Smooth muscle cell (in vitro differentiated cells): ENCODE results near the gene BEND2. TPM values are rescaled to one million over a fixed set of nuclear protein-coding genes. Genes with fewer than 3 reads are reported as not detected.

ENCODE experiments used
- DNase-seq: peaks from one replicate; lab custom pipeline; 2025; ENCODE audit not compliant: unreplicated experiment; lab: John Stamatoyannopoulos, UW
- H2AFZ ChIP-seq: fragments of 200-600 bp; sonication (generic); 2 replicates; pipeline ENCODE4 v1.6.0; 2016; ENCODE audit warnings: antibody characterized with exemption, low read depth, mild to moderate bottlenecking
- H3F3A ChIP-seq: fragments of 200-600 bp; sonication (generic); 2 replicates; pipeline ENCODE4 v1.6.0; 2017; ENCODE audit warnings: antibody characterized with exemption, low read depth
- H3K27ac ChIP-seq: fragments of 200-600 bp; sonication (generic); 2 replicates; pipeline ENCODE4 v1.5.1; 2016; ENCODE audit warnings: low read depth, mild to moderate bottlenecking
- H3K27me3 ChIP-seq: fragments of 200-600 bp; sonication (generic); 2 replicates; pipeline ENCODE4 v1.6.1; 2016; ENCODE audit warnings: low read depth, mild to moderate bottlenecking
- H3K36me3 ChIP-seq: fragments of 200-600 bp; sonication (generic); 2 replicates; pipeline ENCODE4 v1.5.1; 2016; ENCODE audit warnings: low read depth
- H3K4me1 ChIP-seq: fragments of 200-600 bp; sonication (generic); 2 replicates; pipeline ENCODE4 v1.5.1; 2016; ENCODE audit warnings: low read depth
- H3K4me2 ChIP-seq: fragments of 200-600 bp; sonication (generic); 2 replicates; pipeline ENCODE4 v1.6.0; 2016; ENCODE audit warnings: mild to moderate bottlenecking
- H3K4me3 ChIP-seq: fragments of 200-600 bp; sonication (generic); 2 replicates; pipeline ENCODE4 v1.5.1; 2016; ENCODE audit warnings: mild to moderate bottlenecking
- H3K79me2 ChIP-seq: fragments of 200-600 bp; sonication (generic); 2 replicates; pipeline ENCODE4 v1.6.0; 2016; ENCODE audit warnings: low read depth, mild to moderate bottlenecking
- H3K9ac ChIP-seq: fragments of 200-600 bp; sonication (generic); 2 replicates; pipeline ENCODE4 v1.6.0; 2016; ENCODE audit warnings: low read depth
- H3K9me3 ChIP-seq: fragments of 200-600 bp; sonication (generic); replicated peaks from 2 replicates; pipeline ENCODE4 v1.5.1; 2016; ENCODE audit warnings: low read depth
- H4K20me1 ChIP-seq: fragments of 200-600 bp; sonication (generic); 2 replicates; pipeline ENCODE4 v1.6.0; 2016; ENCODE audit warnings: low read depth
- CTCF ChIP-seq: fragments of 200-600 bp; sonication (generic); IDR thresholded peaks from 2 replicates; pipeline ENCODE4 v1.5.1; 2017; ENCODE audit warnings: borderline replicate concordance, mild to moderate bottlenecking, antibody characterized with exemption; ENCODE audit not compliant: insufficient read depth, poor library complexity, severe bottlenecking
- WGBS: methylation state at CpG from one replicate; pipeline ENCODE4 v1.1.7; 2016; ENCODE audit warnings: low lambda C conversion rate; 5-methylcytosine and 5-hydroxymethylcytosine counted together
- polyA plus RNA-seq: library from polyadenylated mRNA; unstranded; fragments of >200 nt; fragmentation: Nextera tagmentation; extraction: Ambion mirVana; gene quantifications from 2 replicates; pipeline ENCODE4 v1.2.1, GENCODE V29; 2016
- total RNA-seq: library from RNA; depleted of rRNA; stranded (reverse); fragments of >200 nt; gene quantifications from 2 replicates; pipeline ENCODE4 v1.2.3, GENCODE V29; 2014

The BEND2 gene
- total and polyA plus RNA-seq, 2 experiments from 2014 or later = not detected

GRCh38 chrX:18136816-18137215, 83.9 kb downstream of the BEND2 start:
- DNase-seq = no peak
- Histone ChIP-seq H3K4me1 (no peaks in the 10 kb centered on the region), H3K4me3 (no peak overlapping the region), H3K79me2 (no peaks in the 10 kb centered on the region), H3F3A (no peaks in the 10 kb centered on the region), H4K20me1 (no peaks in the 10 kb centered on the region), H3K36me3 (no peaks in the 10 kb centered on the region), H3K4me2 (no peak overlapping the region), H3K27me3 (no peaks in the 10 kb centered on the region), H3K9me3 (peaks cover 2% of the 10 kb centered on the region), H3K9ac (no peak overlapping the region), H2AFZ (no peak overlapping the region), H3K27ac (no peak overlapping the region)
- no peak for TF ChIP-seq CTCF
- 81% methylated on average over 6 of the region's 6 CpGs for WGBS

- TF ChIP-seq CTCF = no peak
- Histone ChIP-seq H3K36me3 (no peaks in the 10 kb centered on the region), H3F3A (no peaks in the 10 kb centered on the region), H3K27me3 (no peaks in the 10 kb centered on the region), H3K4me2 (no peak overlapping the region), H3K4me1 (no peaks in the 10 kb centered on the region), H3K9ac (no peak overlapping the region), H4K20me1 (no peaks in the 10 kb centered on the region), H2AFZ (no peak overlapping the region), H3K27ac (no peak overlapping the region), H3K4me3 (no peak overlapping the region), H3K9me3 (peaks cover 5% of the 10 kb centered on the region), H3K79me2 (no peaks in the 10 kb centered on the region)
- no peak for DNase-seq
- 84% methylated on average over 6 of the region's 6 CpGs for WGBS
Observed at GRCh38 chrX:18133605-18134004, 87.1 kb downstream of the BEND2 start.

GRCh38 chrX:18129690-18130089, 91.0 kb downstream of the BEND2 start:
- Histone ChIP-seq H3K9ac (no peak overlapping the region), H2AFZ (no peak overlapping the region), H3K27me3 (no peaks in the 10 kb centered on the region), H3K27ac (no peak overlapping the region), H3K36me3 (no peaks in the 10 kb centered on the region), H3K4me1 (no peaks in the 10 kb centered on the region), H3K4me3 (no peak overlapping the region), H3F3A (no peaks in the 10 kb centered on the region), H3K79me2 (no peaks in the 10 kb centered on the region), H3K4me2 (no peak overlapping the region), H4K20me1 (no peaks in the 10 kb centered on the region), H3K9me3 (peaks cover 5% of the 10 kb centered on the region)
- DNase-seq = no peak
- WGBS = 73% methylated on average over 8 of the region's 8 CpGs
- TF ChIP-seq CTCF = no peak

GRCh38 chrX:18126971-18127370, 93.7 kb downstream of the BEND2 start:
- DNase-seq = no peak
- Histone ChIP-seq H3K36me3 (no peaks in the 10 kb centered on the region), H3K9me3 (peaks cover 5% of the 10 kb centered on the region), H3K27ac (no peak overlapping the region), H3K27me3 (no peaks in the 10 kb centered on the region), H3K4me3 (no peak overlapping the region), H3K4me1 (no peaks in the 10 kb centered on the region), H3F3A (no peaks in the 10 kb centered on the region), H3K4me2 (no peak overlapping the region), H2AFZ (no peak overlapping the region), H3K79me2 (no peaks in the 10 kb centered on the region), H3K9ac (no peak overlapping the region), H4K20me1 (no peaks in the 10 kb centered on the region)
- TF ChIP-seq CTCF = no peak
